Lung (tissue), 12 donors: ENCODE measurements around the gene DNAAF5. TPM values are rescaled to one million over a fixed set of nuclear protein-coding genes. Genes with fewer than 3 reads are reported as not detected.

ENCODE experiments used
- ATAC-seq: fragments of 200-7000 bp; cut with Tn5 transposase; one replicate; pipeline ENCODE4 v1.9.1; 2020; ENCODE audit warnings: moderate number of reproducible peaks; ENCODE audit not compliant: insufficient read depth, low FRiP score
- DNase-seq, 3 donors: peaks; one replicate each; pipeline ENCODE4 v3.0.0-alpha.2; 2013 to 2017
- H3K27ac ChIP-seq, 2 donors: one replicate each; pipeline ENCODE4 v1.5.1; 2013; ENCODE audit warnings: mild to moderate bottlenecking in 2 of 2, moderate library complexity in 2 of 2, control low read depth in 1 of 2, inconsistent platforms in 1 of 2, low read depth in 1 of 2, low read length in 1 of 2
- H3K27me3 ChIP-seq, 3 donors: one replicate each; pipeline ENCODE4 v1.5.1; 2013; ENCODE audit warnings: low read length in 2 of 3; ENCODE audit not compliant: control insufficient read depth in 3 of 3, insufficient read depth in 3 of 3
- H3K36me3 ChIP-seq, 4 donors: one replicate each; pipeline ENCODE4 v1.5.1; 2013; ENCODE audit warnings: low read length in 4 of 4, mild to moderate bottlenecking in 1 of 4, moderate library complexity in 1 of 4; ENCODE audit not compliant: control insufficient read depth in 4 of 4, insufficient read depth in 4 of 4
- H3K4me1 ChIP-seq, 5 donors: one replicate each; pipeline ENCODE4 v1.5.1; 2013; ENCODE audit warnings: low read length in 5 of 5, mild to moderate bottlenecking in 2 of 5, moderate library complexity in 1 of 5; ENCODE audit not compliant: control insufficient read depth in 5 of 5, insufficient read depth in 5 of 5
- H3K4me3 ChIP-seq: one replicate; pipeline ENCODE4 v1.5.1; 2013; ENCODE audit warnings: mild to moderate bottlenecking, control low read depth, moderate library complexity
- H3K9ac ChIP-seq, 2 donors: one replicate each; pipeline ENCODE4 v1.5.1; 2013; ENCODE audit warnings: low read length in 2 of 2, control low read depth in 1 of 2; ENCODE audit not compliant: insufficient read depth in 1 of 2
- H3K9me3 ChIP-seq, 4 donors: one replicate each; pipeline ENCODE4 v1.5.1; 2013; ENCODE audit warnings: low read length in 3 of 4, mild to moderate bottlenecking in 1 of 4, moderate library complexity in 1 of 4; ENCODE audit not compliant: control insufficient read depth in 4 of 4, insufficient read depth in 3 of 4
- CTCF ChIP-seq: IDR thresholded peaks from 2 replicates; pipeline ENCODE4 v1.5.1; 2012; ENCODE audit warnings: mild to moderate bottlenecking; ENCODE audit errors: control extremely low read depth, extremely low read depth
- WGBS, 2 donors: extraction: QIAGEN DNeasy Blood & Tissue Kit; methylation state at CpG; one replicate each; pipeline ENCODE4 v1.1.7; 2013; 5-methylcytosine and 5-hydroxymethylcytosine counted together
- polyA plus RNA-seq, 2 donors: library from polyadenylated mRNA; stranded (reverse); fragments of 200-250 nt; gene quantifications; one replicate each; pipeline ENCODE4 v1.2.1, GENCODE V29; 2013
- total RNA-seq, 2 donors: library from RNA; depleted of rRNA in 1 of 2; stranded (reverse); fragments of >200 nt in 1 of 2; gene quantifications; one replicate each; pipeline ENCODE4 v1.2.1, GENCODE V29; 2014 to 2021
- donor health status: control.
- donor health status: control.
- donor health status: Bipolar disorder and iron deficiency.
- donor health status: healthy.
- donor health status: DM: yes; HTN: yes; CAD: no.

DNAAF5 gene
- total and polyA plus RNA-seq, 4 donors, result 10.2 to 30.2 (median 18.6) TPM

- Histone ChIP-seq H3K4me1 (no peaks in the 10 kb centered on the region), H3K27ac (no peak overlapping the region), H3K27me3 (no peaks in the 10 kb centered on the region), H3K4me3 (no peak overlapping the region), H3K9me3 (peaks cover 0 to 6% (median 3%) of the 10 kb centered on the region in 4 donors), H3K9ac (no peak overlapping the region), H3K36me3 (peaks cover 0 to 13% (median 5%) of the 10 kb centered on the region in 4 donors)
- TF ChIP-seq CTCF, result no peak
- WGBS, 2 donors, result 92 to 96% methylated on average over 13 of the region's 13 CpGs
- no peak for DNase-seq
- no peak for ATAC-seq
These were observed 44.8 kb upstream of the DNAAF5 start for GRCh38 chr7:681551-682307.

GRCh38 chr7:682810-683209 lies 43.7 kb upstream of the DNAAF5 start:
- no peak overlapping the region for H3K4me3 ChIP-seq
- peaks cover 0 to 9% (median 5%) of the 10 kb centered on the region in 4 donors for H3K36me3 ChIP-seq
- peaks cover 0 to 6% (median 3%) of the 10 kb centered on the region in 4 donors for H3K9me3 ChIP-seq
- no peaks in the 10 kb centered on the region for H3K4me1 ChIP-seq
- DNase-seq, result no peak
- no peak for ATAC-seq
- no peaks in the 10 kb centered on the region for H3K27me3 ChIP-seq
- no peak overlapping the region for H3K27ac ChIP-seq
- WGBS, 2 donors, result 94 to 95% methylated on average over 11 of the region's 11 CpGs
- TF ChIP-seq CTCF, result no peak
- H3K9ac ChIP-seq, result no peak overlapping the region

- no peaks in the 10 kb centered on the region for H3K4me1 ChIP-seq
- no peak overlapping the region for H3K27ac ChIP-seq
- peaks cover 0 to 10% (median 7%) of the 10 kb centered on the region in 4 donors for H3K36me3 ChIP-seq
- WGBS, 2 donors, result 97 to 98% methylated on average over 18 to 19 of the region's 19 CpGs
- H3K27me3 ChIP-seq, result no peaks in the 10 kb centered on the region
- ATAC-seq (no peak), DNase-seq (no peak)
- H3K9ac ChIP-seq, result no peak overlapping the region
- H3K9me3 ChIP-seq, result peaks cover 3 to 6% (median 5%) of the 10 kb centered on the region in 4 donors
- H3K4me3 ChIP-seq, result no peak overlapping the region
- TF ChIP-seq CTCF, result no peak
These were observed 42.8 kb upstream of the DNAAF5 start for GRCh38 chr7:683526-684205.
